Tibial artery (tissue), 4 donors: ENCODE data around the gene RFNG.

Experiments
- DNase-seq, 2 donors: peaks; one replicate each; pipeline ENCODE4 v3.0.0-alpha.2; 2019
- H3K27ac ChIP-seq, 2 donors: fragments of 200-600 bp; sonication (generic) in 1 of 2; 1 replicate in 1 of 2; 2 replicates in 1 of 2; pipeline ENCODE4 v1.5.1; 2018 to 2019; ENCODE audit warnings: mild to moderate bottlenecking in 1 of 2
- H3K27me3 ChIP-seq, 2 donors: fragments of 200-600 bp; sonication (generic) in 1 of 2; one replicate each; pipeline versions ENCODE4 v1.5.1 to v1.6.0; 2016 to 2019
- H3K36me3 ChIP-seq, 3 donors: fragments of 200-600 bp; sonication (generic) in 2 of 3; one replicate each; pipeline ENCODE4 v1.5.1; 2016 to 2019; ENCODE audit warnings: mild to moderate bottlenecking in 2 of 3
- H3K4me1 ChIP-seq, 4 donors: fragments of 200-600 bp; sonication (generic) in 2 of 4; 1 replicate in 3 of 4; 2 replicates in 1 of 4; pipeline ENCODE4 v1.5.1; 2016 to 2019
- H3K4me3 ChIP-seq, 2 donors: fragments of 200-600 bp; sonication (generic) in 1 of 2; 1 replicate in 1 of 2; 2 replicates in 1 of 2; pipeline ENCODE4 v1.5.1; 2018 to 2019; ENCODE audit warnings: mild to moderate bottlenecking in 2 of 2
- H3K9me3 ChIP-seq, 3 donors: fragments of 200-600 bp; sonication (generic) in 1 of 3; one replicate each; pipeline ENCODE4 v1.5.1; 2016 to 2019
- CTCF ChIP-seq, 2 experiments: fragments of 200-600 bp in 1 of 2; fragments of 450-650 bp in 1 of 2; IDR thresholded peaks; one replicate each; pipeline ENCODE4 v1.5.1; 2017 to 2019; ENCODE audit warnings: antibody characterized with exemption in 2 of 2, mild to moderate bottlenecking in 1 of 2, moderate library complexity in 1 of 2
- intact Hi-C: fragments of 100-400 bp; cut with DNase I; formaldehyde crosslinking; loops from one replicate; pipeline ENCODE4 v1.15.0; 2023; ENCODE audit warnings: low total_unique reads

Gene RFNG

DNA sequence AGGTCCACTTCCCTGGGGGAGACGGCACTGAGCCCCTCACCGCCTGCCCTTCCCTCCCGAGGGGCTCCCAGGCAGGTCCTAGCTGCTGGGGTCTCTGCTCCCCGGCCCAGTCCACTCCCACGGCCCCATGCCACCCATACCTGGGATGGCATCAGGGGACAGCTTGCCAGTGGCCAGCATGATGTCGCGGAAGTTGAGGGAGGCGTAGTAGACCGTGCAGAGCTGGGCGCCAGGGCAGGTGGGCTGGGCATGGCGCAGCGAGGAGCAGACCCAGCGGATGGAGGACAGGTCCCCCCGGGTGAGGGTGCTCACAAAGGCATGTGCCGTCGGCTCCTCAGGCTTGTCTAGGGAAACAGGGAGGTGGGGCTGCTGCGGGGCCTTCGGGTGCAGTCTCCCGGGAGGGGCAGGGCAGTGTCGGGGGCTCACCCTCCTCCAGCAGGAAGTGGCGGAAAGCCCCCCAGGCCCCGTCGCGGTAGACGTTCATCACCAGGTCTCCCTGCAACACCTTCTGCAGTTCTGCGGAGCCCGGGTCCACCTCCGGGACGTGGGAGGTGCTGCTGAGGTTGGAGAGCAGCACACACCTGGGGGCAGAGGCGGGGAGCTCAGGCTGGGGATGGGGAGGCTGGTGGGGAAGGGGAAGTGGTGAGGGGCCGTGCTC is 32.9 kb upstream of the RFNG start:
- no peaks in the 10 kb centered on the region for H3K4me1 ChIP-seq
- H3K4me3 ChIP-seq, result no peak overlapping the region
- no peak for TF ChIP-seq CTCF (IDR thresholded peaks at IDR 0.05)
- intact Hi-C loops, result no loop called here
- H3K9me3 ChIP-seq, result no peaks in the 10 kb centered on the region
- no peaks in the 10 kb centered on the region for H3K27me3 ChIP-seq
- H3K36me3 ChIP-seq, result peaks cover 93 to 100% (median 100%) of the 10 kb centered on the region in 3 donors
- no peak for DNase-seq
- no peak overlapping the region for H3K27ac ChIP-seq

GRCh38 chr17:82083533-82084359 is 32.1 kb upstream of the RFNG start:
- no peaks in the 10 kb centered on the region for H3K4me1 ChIP-seq
- no peak for TF ChIP-seq CTCF (IDR thresholded peaks at IDR 0.05)
- peaks cover 85 to 100% (median 100%) of the 10 kb centered on the region in 3 donors for H3K36me3 ChIP-seq
- no peaks in the 10 kb centered on the region for H3K27me3 ChIP-seq
- no peak for DNase-seq
- no peaks in the 10 kb centered on the region for H3K9me3 ChIP-seq
- intact Hi-C loops, result no loop called here
- H3K27ac ChIP-seq, result no peak overlapping the region
- H3K4me3 ChIP-seq, result no peak overlapping the region

DNA sequence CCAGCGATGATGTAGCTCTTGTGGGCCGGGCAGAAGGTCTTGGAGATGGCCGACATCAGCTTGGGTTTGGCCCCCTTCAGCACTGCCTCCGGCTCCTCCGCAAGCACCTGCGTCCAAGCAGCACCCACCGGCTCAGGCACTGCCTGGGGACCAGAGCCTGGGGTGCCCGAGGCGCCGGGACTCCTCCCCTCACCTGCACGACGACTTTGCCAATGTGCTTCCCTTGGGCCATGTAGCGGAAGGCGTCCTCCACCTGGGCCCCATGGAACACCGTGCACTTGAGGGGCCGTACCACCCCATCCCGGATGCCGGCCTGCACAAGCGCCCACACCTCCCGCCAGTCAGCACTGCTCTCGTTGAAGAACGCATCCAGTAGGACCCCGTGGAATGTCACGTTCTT is 31.4 kb upstream of the RFNG start:
- no peak for DNase-seq
- Histone ChIP-seq H3K27me3 (no peaks in the 10 kb centered on the region), H3K36me3 (peaks cover 80 to 100% (median 99%) of the 10 kb centered on the region in 3 donors), H3K4me1 (no peaks in the 10 kb centered on the region), H3K9me3 (no peaks in the 10 kb centered on the region), H3K27ac (no peak overlapping the region), H3K4me3 (no peak overlapping the region)
- TF ChIP-seq CTCF (IDR thresholded peaks at IDR 0.05), result no peak
- intact Hi-C loops, result no loop called here

GRCh38 chr17:82082456-82082855 is 30.8 kb upstream of the RFNG start:
- Histone ChIP-seq H3K27me3 (no peaks in the 10 kb centered on the region), H3K9me3 (no peaks in the 10 kb centered on the region), H3K4me1 (no peaks in the 10 kb centered on the region), H3K4me3 (no peak overlapping the region), H3K27ac (no peak overlapping the region), H3K36me3 (peaks cover 75 to 97% (median 93%) of the 10 kb centered on the region in 3 donors)
- no peak for TF ChIP-seq CTCF (IDR thresholded peaks at IDR 0.05)
- intact Hi-C loops, result no loop called here
- no peak for DNase-seq

DNA sequence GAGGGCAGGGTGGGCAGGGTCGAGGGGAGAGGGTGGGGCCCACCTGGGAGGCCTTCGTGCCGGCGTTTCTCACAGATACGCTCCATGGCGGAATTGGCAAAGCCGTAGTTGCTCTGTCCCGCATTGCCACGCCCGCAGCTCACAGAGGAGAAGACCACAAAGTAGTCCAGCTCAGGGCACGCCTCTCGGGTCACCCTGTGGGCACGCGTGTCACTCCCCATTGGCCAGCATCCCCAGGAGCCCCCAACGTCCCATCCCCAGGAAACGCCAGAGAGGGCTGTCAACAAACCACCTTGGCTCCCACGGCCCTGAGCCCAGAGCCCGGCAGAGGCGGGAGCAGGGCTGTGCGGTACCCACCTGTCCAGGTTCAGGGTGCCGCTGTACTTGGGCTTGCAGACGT is 30.4 kb upstream of the RFNG start:
- no peak for TF ChIP-seq CTCF (IDR thresholded peaks at IDR 0.05)
- H3K27ac ChIP-seq, result no peak overlapping the region
- no peak overlapping the region for H3K4me3 ChIP-seq
- no peak for DNase-seq
- no peaks in the 10 kb centered on the region for H3K9me3 ChIP-seq
- H3K4me1 ChIP-seq, result no peaks in the 10 kb centered on the region
- no peaks in the 10 kb centered on the region for H3K27me3 ChIP-seq
- intact Hi-C loops, result no loop called here
- peaks cover 70 to 92% (median 88%) of the 10 kb centered on the region in 3 donors for H3K36me3 ChIP-seq
